Panc1 (cell line): Measurements from ENCODE around the gene SRF. TPM values are rescaled to one million over a fixed set of nuclear protein-coding genes. Genes with fewer than 3 reads are reported as not detected.

Experiments used
- ATAC-seq: fragments of 200-7000 bp; cut with Tn5 transposase; 2 replicates; pipeline ENCODE4 v1.9.1; 2020; ENCODE audit warnings: mild to moderate bottlenecking, moderate library complexity
- BruUV-seq: library from RNA; stranded (reverse); fragments of 400-500 nt; replicated peaks from 2 replicates; lab custom pipeline; 2021; lab: Mats Ljungman, UMichigan
- CTCF ChIA-PET: fragments of 300-600 bp; sonication (Branson Sonifier 250); formaldehyde crosslinking; loops from one replicate; lab custom pipeline; 2022; ENCODE audit warnings: antibody characterized with exemption; lab: Charles Lee
- POLR2A ChIA-PET: fragments of 300-600 bp; sonication (Branson Sonifier 250); formaldehyde crosslinking; loops from one replicate; lab custom pipeline; 2022; ENCODE audit warnings: antibody characterized with exemption; lab: Charles Lee
- DNase-seq: peaks from one replicate; pipeline ENCODE4 v3.0.0-alpha.2; 2010; ENCODE audit warnings: low read depth, low spot score
- H3K27ac ChIP-seq: 2 replicates; pipeline ENCODE4 v1.5.1; 2011; ENCODE audit warnings: mild to moderate bottlenecking, low read length, inconsistent platforms
- H3K27me3 ChIP-seq: fragments of 200-500 bp; sonication (Bioruptor generic); 2 replicates; pipeline ENCODE4 v1.6.0; 2014; ENCODE audit warnings: low read length, inconsistent platforms; ENCODE audit not compliant: control insufficient read depth, insufficient read depth
- H3K36me3 ChIP-seq: fragments of 200-500 bp; sonication (Bioruptor generic); 2 replicates; pipeline ENCODE4 v1.5.1; 2014; ENCODE audit warnings: inconsistent platforms, mild to moderate bottlenecking, low read length, moderate library complexity; ENCODE audit not compliant: control insufficient read depth, insufficient read depth
- H3K4me1 ChIP-seq: 2 replicates; pipeline ENCODE4 v1.5.1; 2011; ENCODE audit warnings: inconsistent platforms, mild to moderate bottlenecking, low read length, moderate library complexity; ENCODE audit not compliant: control insufficient read depth, insufficient read depth
- H3K4me3 ChIP-seq, 2 experiments: 2 replicates each; pipeline ENCODE4 v1.5.1; 2011 to 2012; ENCODE audit warnings: low read depth in 2 of 2, low read length in 2 of 2, mild to moderate bottlenecking in 2 of 2, inconsistent platforms in 1 of 2, moderate library complexity in 1 of 2
- H3K9me3 ChIP-seq: fragments of 200-500 bp; sonication (Bioruptor generic); 2 replicates; pipeline ENCODE4 v1.5.1; 2014; ENCODE audit warnings: low read depth, mild to moderate bottlenecking, inconsistent platforms, low read length, moderate library complexity; ENCODE audit not compliant: control insufficient read depth, insufficient read depth
- CTCF ChIP-seq: fragments of 450-650 bp; IDR thresholded peaks from 2 replicates; pipeline ENCODE4 v1.5.1; 2017; ENCODE audit warnings: mild to moderate bottlenecking
- POLR2AphosphoS5 ChIP-seq: IDR thresholded peaks from 2 replicates; pipeline ENCODE4 v1.6.1; 2012; ENCODE audit warnings: mild to moderate bottlenecking, low read depth, low read length, moderate library complexity
- REST ChIP-seq, 2 experiments: IDR thresholded peaks; 2 replicates each; pipeline ENCODE4 v1.6.1; 2011 to 2012; ENCODE audit warnings: low read depth in 2 of 2, control low read depth in 1 of 2, low read length in 1 of 2, mild to moderate bottlenecking in 1 of 2, moderate library complexity in 1 of 2; ENCODE audit not compliant: insufficient read depth in 1 of 2
- SIN3A ChIP-seq: IDR thresholded peaks from 2 replicates; pipeline ENCODE4 v1.6.1; 2012; ENCODE audit warnings: low read depth, mild to moderate bottlenecking, low read length, moderate library complexity, borderline replicate concordance; ENCODE audit not compliant: insufficient read depth
- TCF7L2 ChIP-seq: IDR thresholded peaks from 2 replicates; pipeline ENCODE4 v1.6.1; 2011; ENCODE audit warnings: mild to moderate bottlenecking, low read depth, low read length, inconsistent platforms
- in situ Hi-C: cut with HindIII; loops from 2 replicates; pipeline ENCODE4 v1.10.0; 2016; ENCODE audit warnings: low sequenced_read_pairs, low pct_unique_long_range_greater_than_20kb
- intact Hi-C: fragments of 100-400 bp; cut with micrococcal nuclease; formaldehyde crosslinking; loops from one replicate; pipeline ENCODE4 v1.10.0; 2022; ENCODE audit not compliant: unreplicated experiment
- total RNA-seq: library from RNA; stranded (reverse); gene quantifications from one replicate; pipeline ENCODE4 v1.2.1, GENCODE V29; 2021; ENCODE audit not compliant: unreplicated experiment

SRF gene
- total RNA-seq, 1 experiment from 2014 or later, result 48.9 TPM

GRCh38 chr6:43176423-43176786 is 5.3 kb downstream of the SRF start:
- H3K36me3 ChIP-seq, result peaks cover 11% of the 10 kb centered on the region
- intact Hi-C loops (no loop called here), in situ Hi-C loops (no loop called here)
- no peak overlapping the region for H3K27ac ChIP-seq
- H3K4me1 ChIP-seq, result peaks cover 27% of the 10 kb centered on the region
- ATAC-seq, result no peak
- no peaks in the 10 kb centered on the region for H3K27me3 ChIP-seq
- H3K4me3 ChIP-seq, result no peak overlapping the region
- POLR2A ChIA-PET, result no interaction called here
- TF ChIP-seq SIN3A (no peak), POLR2AphosphoS5 (no peak), REST (IDR thresholded peaks at IDR 0.05; ENCODE audit: insufficient read depth in 1 of 2, low read depth in 2 of 2, low read length in 1 of 2) (no peak), TCF7L2 (no peak), CTCF (no peak)
- DNase-seq, result no peak
- CTCF ChIA-PET, result no interaction called here
- H3K9me3 ChIP-seq, result no peaks in the 10 kb centered on the region
- BruUV-seq, result no TSS peak

- peaks cover 35% of the 10 kb centered on the region for H3K4me1 ChIP-seq
- CTCF ChIA-PET, result no interaction called here
- DNase-seq (no peak), ATAC-seq (no peak)
- intact Hi-C loops, result no loop called here
- BruUV-seq, result no TSS peak
- TF ChIP-seq SIN3A (no peak), CTCF (no peak), TCF7L2 (no peak), POLR2AphosphoS5 (no peak), REST (IDR thresholded peaks at IDR 0.05; ENCODE audit: insufficient read depth in 1 of 2, low read depth in 2 of 2, low read length in 1 of 2) (no peak)
- H3K9me3 ChIP-seq, result no peaks in the 10 kb centered on the region
- POLR2A ChIA-PET, result interaction anchor here (0.6 kb wide), 1 partner anchor 13 kb away, joined by 4 read pairs; no protein-coding TSS in a partner anchor
- H3K27ac ChIP-seq, result no peak overlapping the region
- in situ Hi-C loops, result no loop called here
- no peak overlapping the region for H3K4me3 ChIP-seq
- peaks cover 13% of the 10 kb centered on the region for H3K36me3 ChIP-seq
- H3K27me3 ChIP-seq, result no peaks in the 10 kb centered on the region
Observed at GRCh38 chr6:43178150-43178549, 7.1 kb downstream of the SRF start.
